Liver (tissue), 3 donors: ENCODE results near the gene GPRC5B.

ENCODE experiments used
- EGR1 ChIP-seq, 2 donors: IDR thresholded peaks; 2 replicates each; pipeline ENCODE4 v1.6.1; 2016 to 2018; ENCODE audit warnings: antibody characterized with exemption in 2 of 2, low read depth in 2 of 2
- FOXA1 ChIP-seq: IDR thresholded peaks from 2 replicates; pipeline ENCODE4 v1.6.1; 2016; ENCODE audit warnings: antibody characterized with exemption
- SP1 ChIP-seq: IDR thresholded peaks from 2 replicates; pipeline ENCODE4 v1.6.1; 2018; ENCODE audit warnings: antibody characterized with exemption, mild to moderate bottlenecking
- TAF1 ChIP-seq: conservative IDR thresholded peaks from 2 replicates; pipeline ENCODE4 v1.6.1; 2016; ENCODE audit warnings: antibody characterized with exemption, mild to moderate bottlenecking
- YY1 ChIP-seq: IDR thresholded peaks from 2 replicates; pipeline ENCODE4 v1.6.1; 2016; ENCODE audit warnings: antibody characterized with exemption, mild to moderate bottlenecking
- TF ChIP-seq, protein P1 (sequence below): fragments of 150-350 bp; IDR thresholded peaks from 2 replicates; pipeline ENCODE4 v1.5.1; 2017; ENCODE audit warnings: improper control_type of control experiment, low read depth, low read length; ENCODE audit not compliant: missing input control
- TF ChIP-seq, protein P2 (sequence below): IDR thresholded peaks from 2 replicates; pipeline ENCODE4 v1.6.1; 2016; ENCODE audit warnings: antibody characterized with exemption, mild to moderate bottlenecking
- TF ChIP-seq, protein P3 (sequence below): IDR thresholded peaks from 2 replicates; pipeline ENCODE4 v1.6.1; 2016; ENCODE audit warnings: antibody characterized with exemption
- TF ChIP-seq, protein P4 (sequence below): IDR thresholded peaks from 2 replicates; pipeline ENCODE4 v1.6.1; 2016; ENCODE audit warnings: antibody characterized with exemption
- TF ChIP-seq, protein P5 (sequence below): IDR thresholded peaks from 2 replicates; pipeline ENCODE4 v1.6.1; 2016; ENCODE audit warnings: antibody characterized with exemption
- donor health status: healthy.
- donor health status: healthy.

DNA sequence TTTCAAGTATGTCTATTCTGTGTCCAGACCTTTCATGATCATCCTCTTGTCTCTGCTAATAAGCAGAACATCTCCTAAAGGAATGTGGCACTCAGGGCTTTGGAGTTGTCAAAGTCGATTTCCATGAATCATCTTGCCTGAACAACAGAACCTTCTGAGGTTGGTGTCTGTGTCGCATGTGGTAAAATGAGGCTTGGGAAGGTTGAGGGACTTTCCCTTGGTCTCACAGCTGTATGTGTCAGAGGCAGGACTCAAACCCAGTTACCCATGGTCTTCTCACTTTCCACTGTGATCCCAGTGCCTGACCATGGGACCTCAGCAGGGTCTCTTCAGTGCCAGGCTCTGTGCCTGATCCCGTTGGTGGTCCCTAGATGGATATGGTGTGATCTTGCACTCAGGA is 4.2 kb upstream of the GPRC5B start:
- TF ChIP-seq, protein P1, sequence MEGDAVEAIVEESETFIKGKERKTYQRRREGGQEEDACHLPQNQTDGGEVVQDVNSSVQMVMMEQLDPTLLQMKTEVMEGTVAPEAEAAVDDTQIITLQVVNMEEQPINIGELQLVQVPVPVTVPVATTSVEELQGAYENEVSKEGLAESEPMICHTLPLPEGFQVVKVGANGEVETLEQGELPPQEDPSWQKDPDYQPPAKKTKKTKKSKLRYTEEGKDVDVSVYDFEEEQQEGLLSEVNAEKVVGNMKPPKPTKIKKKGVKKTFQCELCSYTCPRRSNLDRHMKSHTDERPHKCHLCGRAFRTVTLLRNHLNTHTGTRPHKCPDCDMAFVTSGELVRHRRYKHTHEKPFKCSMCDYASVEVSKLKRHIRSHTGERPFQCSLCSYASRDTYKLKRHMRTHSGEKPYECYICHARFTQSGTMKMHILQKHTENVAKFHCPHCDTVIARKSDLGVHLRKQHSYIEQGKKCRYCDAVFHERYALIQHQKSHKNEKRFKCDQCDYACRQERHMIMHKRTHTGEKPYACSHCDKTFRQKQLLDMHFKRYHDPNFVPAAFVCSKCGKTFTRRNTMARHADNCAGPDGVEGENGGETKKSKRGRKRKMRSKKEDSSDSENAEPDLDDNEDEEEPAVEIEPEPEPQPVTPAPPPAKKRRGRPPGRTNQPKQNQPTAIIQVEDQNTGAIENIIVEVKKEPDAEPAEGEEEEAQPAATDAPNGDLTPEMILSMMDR = no peak
- TF ChIP-seq, protein P2, sequence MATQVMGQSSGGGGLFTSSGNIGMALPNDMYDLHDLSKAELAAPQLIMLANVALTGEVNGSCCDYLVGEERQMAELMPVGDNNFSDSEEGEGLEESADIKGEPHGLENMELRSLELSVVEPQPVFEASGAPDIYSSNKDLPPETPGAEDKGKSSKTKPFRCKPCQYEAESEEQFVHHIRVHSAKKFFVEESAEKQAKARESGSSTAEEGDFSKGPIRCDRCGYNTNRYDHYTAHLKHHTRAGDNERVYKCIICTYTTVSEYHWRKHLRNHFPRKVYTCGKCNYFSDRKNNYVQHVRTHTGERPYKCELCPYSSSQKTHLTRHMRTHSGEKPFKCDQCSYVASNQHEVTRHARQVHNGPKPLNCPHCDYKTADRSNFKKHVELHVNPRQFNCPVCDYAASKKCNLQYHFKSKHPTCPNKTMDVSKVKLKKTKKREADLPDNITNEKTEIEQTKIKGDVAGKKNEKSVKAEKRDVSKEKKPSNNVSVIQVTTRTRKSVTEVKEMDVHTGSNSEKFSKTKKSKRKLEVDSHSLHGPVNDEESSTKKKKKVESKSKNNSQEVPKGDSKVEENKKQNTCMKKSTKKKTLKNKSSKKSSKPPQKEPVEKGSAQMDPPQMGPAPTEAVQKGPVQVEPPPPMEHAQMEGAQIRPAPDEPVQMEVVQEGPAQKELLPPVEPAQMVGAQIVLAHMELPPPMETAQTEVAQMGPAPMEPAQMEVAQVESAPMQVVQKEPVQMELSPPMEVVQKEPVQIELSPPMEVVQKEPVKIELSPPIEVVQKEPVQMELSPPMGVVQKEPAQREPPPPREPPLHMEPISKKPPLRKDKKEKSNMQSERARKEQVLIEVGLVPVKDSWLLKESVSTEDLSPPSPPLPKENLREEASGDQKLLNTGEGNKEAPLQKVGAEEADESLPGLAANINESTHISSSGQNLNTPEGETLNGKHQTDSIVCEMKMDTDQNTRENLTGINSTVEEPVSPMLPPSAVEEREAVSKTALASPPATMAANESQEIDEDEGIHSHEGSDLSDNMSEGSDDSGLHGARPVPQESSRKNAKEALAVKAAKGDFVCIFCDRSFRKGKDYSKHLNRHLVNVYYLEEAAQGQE = no peak
- TF ChIP-seq, protein P3, sequence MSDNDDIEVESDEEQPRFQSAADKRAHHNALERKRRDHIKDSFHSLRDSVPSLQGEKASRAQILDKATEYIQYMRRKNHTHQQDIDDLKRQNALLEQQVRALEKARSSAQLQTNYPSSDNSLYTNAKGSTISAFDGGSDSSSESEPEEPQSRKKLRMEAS = no peak
- TF ChIP-seq, protein P4, sequence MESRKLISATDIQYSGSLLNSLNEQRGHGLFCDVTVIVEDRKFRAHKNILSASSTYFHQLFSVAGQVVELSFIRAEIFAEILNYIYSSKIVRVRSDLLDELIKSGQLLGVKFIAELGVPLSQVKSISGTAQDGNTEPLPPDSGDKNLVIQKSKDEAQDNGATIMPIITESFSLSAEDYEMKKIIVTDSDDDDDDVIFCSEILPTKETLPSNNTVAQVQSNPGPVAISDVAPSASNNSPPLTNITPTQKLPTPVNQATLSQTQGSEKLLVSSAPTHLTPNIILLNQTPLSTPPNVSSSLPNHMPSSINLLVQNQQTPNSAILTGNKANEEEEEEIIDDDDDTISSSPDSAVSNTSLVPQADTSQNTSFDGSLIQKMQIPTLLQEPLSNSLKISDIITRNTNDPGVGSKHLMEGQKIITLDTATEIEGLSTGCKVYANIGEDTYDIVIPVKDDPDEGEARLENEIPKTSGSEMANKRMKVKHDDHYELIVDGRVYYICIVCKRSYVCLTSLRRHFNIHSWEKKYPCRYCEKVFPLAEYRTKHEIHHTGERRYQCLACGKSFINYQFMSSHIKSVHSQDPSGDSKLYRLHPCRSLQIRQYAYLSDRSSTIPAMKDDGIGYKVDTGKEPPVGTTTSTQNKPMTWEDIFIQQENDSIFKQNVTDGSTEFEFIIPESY = no peak
- TF ChIP-seq FOXA1 = no peak
- TF ChIP-seq TAF1 = no peak
- no peak for TF ChIP-seq EGR1 (IDR thresholded peaks at IDR 0.05; ENCODE audit: low read depth in 2 of 2)
- TF ChIP-seq YY1 = no peak
- TF ChIP-seq SP1 = no peak
- TF ChIP-seq, protein P5, sequence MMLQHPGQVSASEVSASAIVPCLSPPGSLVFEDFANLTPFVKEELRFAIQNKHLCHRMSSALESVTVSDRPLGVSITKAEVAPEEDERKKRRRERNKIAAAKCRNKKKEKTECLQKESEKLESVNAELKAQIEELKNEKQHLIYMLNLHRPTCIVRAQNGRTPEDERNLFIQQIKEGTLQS = no peak
